Activated B cell treated with CpG ODN at 0.5 μM for 24 hours (primary cell): Measurements from ENCODE around the gene FARS2. TPM values are rescaled to one million over a fixed set of nuclear protein-coding genes. Genes with fewer than 3 reads are reported as not detected.

Source experiments
- ATAC-seq: fragments of 200-7000 bp; cut with Tn5 transposase; one replicate; pipeline ENCODE4 v1.10.0; 2021; ENCODE audit warnings: low read depth, mild to moderate bottlenecking, moderate library complexity
- CTCF ChIA-PET: fragments of 350-600 bp; sonication (Branson Sonifier 250); formaldehyde crosslinking; loops from one replicate; lab custom pipeline; 2021; ENCODE audit warnings: antibody characterized with exemption; lab: Charles Lee
- POLR2A ChIA-PET: fragments of 350-600 bp; sonication (Branson Sonifier 250); formaldehyde crosslinking; loops from one replicate; lab custom pipeline; 2021; ENCODE audit warnings: antibody characterized with exemption; lab: Charles Lee
- DNase-seq: peaks from one replicate; pipeline ENCODE4 v3.0.0; 2022
- H3K27ac Mint-ChIP-seq: one replicate; pipeline ENCODE4 v1.8.0; 2020; ENCODE audit warnings: mixed read lengths
- H3K27me3 Mint-ChIP-seq: one replicate; pipeline ENCODE4 v1.8.0; 2021; ENCODE audit warnings: mixed read lengths
- H3K36me3 Mint-ChIP-seq: one replicate; pipeline ENCODE4 v1.8.0; 2021; ENCODE audit warnings: low read depth, mixed read lengths
- H3K4me1 Mint-ChIP-seq: one replicate; pipeline ENCODE4 v1.8.0; 2021; ENCODE audit warnings: mixed read lengths
- H3K4me3 Mint-ChIP-seq: one replicate; pipeline ENCODE4 v1.8.0; 2020; ENCODE audit warnings: mild to moderate bottlenecking, mixed read lengths
- H3K9me3 Mint-ChIP-seq: one replicate; pipeline ENCODE4 v1.8.0; 2020; ENCODE audit warnings: mixed read lengths
- CTCF ChIP-seq: fragments of 200-600 bp; IDR thresholded peaks from one replicate; pipeline ENCODE4 v1.8.0; 2022; ENCODE audit warnings: antibody characterized with exemption, mild to moderate bottlenecking
- intact Hi-C: fragments of 100-400 bp; cut with micrococcal nuclease; formaldehyde crosslinking; loops from one replicate; pipeline ENCODE4 v1.15.1; 2024
- total RNA-seq: library from RNA; stranded (reverse); gene quantifications from 2 replicates; pipeline ENCODE4 v1.2.3, GENCODE V29; 2022

Gene FARS2
- total RNA-seq, 1 donor from 2014 or later, result 32.7 TPM

GRCh38 chr6:5771759-5772390 lies 510.6 kb downstream of the FARS2 start:
- Mint-ChIP-seq H3K4me3 (no peak overlapping the region), H3K4me1 (peaks cover 4% of the 10 kb centered on the region), H3K36me3 (peaks cover 35% of the 10 kb centered on the region), H3K9me3 (no peaks in the 10 kb centered on the region), H3K27ac (no peak overlapping the region), H3K27me3 (no peaks in the 10 kb centered on the region)
- intact Hi-C loops, result no loop called here
- ChIA-PET POLR2A (no interaction called here), CTCF (no interaction called here)
- TF ChIP-seq CTCF, result no peak
- DNase-seq, result no peak
- no peak for ATAC-seq

DNA sequence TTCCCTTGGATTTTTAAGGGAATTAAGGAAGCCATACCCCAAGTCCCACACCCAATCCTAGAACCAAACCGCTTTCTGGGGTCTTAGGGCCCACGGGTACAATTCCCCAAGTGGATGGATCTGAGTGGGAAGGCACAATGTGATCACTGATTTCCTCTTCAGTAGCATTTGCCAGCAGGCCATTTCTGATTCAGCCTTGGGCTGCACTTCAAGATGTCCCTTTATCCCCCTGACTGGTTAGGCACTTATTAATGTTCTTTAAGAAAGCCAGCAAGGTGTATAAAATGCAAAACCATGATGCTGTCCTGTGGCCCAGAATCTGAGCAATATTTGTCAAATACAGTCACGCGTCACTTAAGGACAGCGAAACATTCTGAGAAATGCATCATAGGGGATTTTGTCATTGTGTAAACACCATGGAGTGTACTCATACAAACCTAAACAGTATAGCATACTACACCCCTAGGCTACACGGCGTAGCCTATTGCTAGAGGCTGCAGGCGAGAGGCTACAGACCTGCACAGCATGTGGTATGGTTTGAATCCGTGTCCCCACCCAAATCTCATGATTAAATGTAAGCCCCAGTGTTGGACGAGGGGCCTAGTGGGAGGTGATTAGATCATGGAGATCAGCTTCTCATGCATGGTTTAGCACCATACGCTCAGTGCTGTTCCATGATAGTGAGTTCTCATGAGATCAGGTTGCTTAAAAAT lies 511.3 kb downstream of the FARS2 start:
- no peak for TF ChIP-seq CTCF
- H3K36me3 Mint-ChIP-seq, result peaks cover 33% of the 10 kb centered on the region
- no peak overlapping the region for H3K27ac Mint-ChIP-seq
- ATAC-seq (no peak), DNase-seq (no peak)
- no peaks in the 10 kb centered on the region for H3K27me3 Mint-ChIP-seq
- H3K4me1 Mint-ChIP-seq, result peaks cover 10% of the 10 kb centered on the region
- CTCF ChIA-PET, result no interaction called here
- H3K4me3 Mint-ChIP-seq, result no peak overlapping the region
- POLR2A ChIA-PET, result no interaction called here
- no peaks in the 10 kb centered on the region for H3K9me3 Mint-ChIP-seq
- intact Hi-C loops, result no loop called here

DNA sequence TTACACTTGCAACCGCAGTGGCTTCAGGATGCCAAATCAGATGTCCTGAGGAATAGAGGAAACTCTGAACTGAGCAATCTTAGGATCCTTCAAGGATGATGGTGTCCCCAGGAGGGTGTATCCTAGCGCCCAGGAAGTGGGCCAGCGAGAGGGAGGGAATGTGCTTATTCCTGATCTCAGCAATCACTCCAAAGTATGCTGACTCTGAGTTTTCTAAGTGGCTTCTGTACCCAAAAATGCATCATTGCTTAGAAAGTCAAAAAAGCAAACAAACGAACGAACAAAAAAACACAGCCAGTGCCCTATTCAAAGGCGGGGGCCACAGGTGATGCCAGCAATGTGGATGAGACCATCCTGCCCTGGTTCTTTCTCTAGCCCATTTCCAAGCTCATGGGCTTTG lies 514.8 kb downstream of the FARS2 start:
- Mint-ChIP-seq H3K9me3 (no peaks in the 10 kb centered on the region), H3K4me3 (no peak overlapping the region), H3K27me3 (no peaks in the 10 kb centered on the region), H3K27ac (no peak overlapping the region), H3K4me1 (peaks cover 18% of the 10 kb centered on the region), H3K36me3 (peaks cover 30% of the 10 kb centered on the region)
- ATAC-seq, result no peak
- no peak for DNase-seq
- no peak for TF ChIP-seq CTCF
- ChIA-PET POLR2A (no interaction called here), CTCF (no interaction called here)
- intact Hi-C loops, result no loop called here

DNA sequence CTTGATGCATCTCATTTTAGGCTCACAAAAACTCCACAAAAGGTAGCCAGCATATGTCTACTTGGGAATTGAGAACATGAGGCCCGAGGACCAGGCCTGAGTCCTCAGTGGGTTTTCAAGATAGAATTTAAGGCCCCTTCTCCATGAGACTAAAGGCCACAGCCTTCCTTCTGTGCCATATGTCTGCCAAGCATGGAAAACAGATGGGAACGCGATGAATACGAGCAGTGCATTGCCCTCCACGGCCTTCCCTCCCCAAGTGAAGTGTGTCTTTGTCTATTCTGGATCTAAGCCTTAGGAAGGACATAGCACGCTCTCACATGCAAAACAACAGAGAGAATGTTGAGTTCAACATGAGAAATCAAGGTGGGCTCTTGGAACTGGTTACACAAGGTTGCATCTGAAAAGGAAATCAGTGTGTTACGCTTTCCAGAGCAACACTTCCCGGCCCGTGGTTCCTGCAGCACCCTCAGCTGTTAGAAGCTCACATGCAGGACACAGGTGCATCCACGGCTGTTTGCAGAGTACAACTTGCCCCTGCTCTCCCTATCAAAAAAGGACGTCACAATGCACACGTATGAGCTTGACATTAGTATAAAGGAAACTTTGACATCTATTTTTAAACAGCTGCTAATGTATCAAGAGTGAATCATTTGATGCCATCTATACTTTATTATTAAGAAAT lies 515.5 kb downstream of the FARS2 start:
- no peak for TF ChIP-seq CTCF
- peaks cover 23% of the 10 kb centered on the region for H3K36me3 Mint-ChIP-seq
- H3K9me3 Mint-ChIP-seq, result no peaks in the 10 kb centered on the region
- peaks cover 18% of the 10 kb centered on the region for H3K4me1 Mint-ChIP-seq
- H3K27me3 Mint-ChIP-seq, result no peaks in the 10 kb centered on the region
- H3K27ac Mint-ChIP-seq, result no peak overlapping the region
- ATAC-seq, result no peak
- DNase-seq, result no peak
- intact Hi-C loops, result no loop called here
- ChIA-PET CTCF (no interaction called here), POLR2A (interaction anchor here (0.6 kb wide), 1 partner anchor 15 kb away, joined by 3 read pairs; no protein-coding TSS in a partner anchor)
- H3K4me3 Mint-ChIP-seq, result no peak overlapping the region

GRCh38 chr6:5778317-5778857 lies 517.1 kb downstream of the FARS2 start:
- Mint-ChIP-seq H3K27ac (no peak overlapping the region), H3K9me3 (no peaks in the 10 kb centered on the region), H3K27me3 (no peaks in the 10 kb centered on the region), H3K4me1 (peaks cover 27% of the 10 kb centered on the region), H3K4me3 (peak overlapping the region; percentile 5), H3K36me3 (peaks cover 12% of the 10 kb centered on the region)
- ATAC-seq, result peak; percentile 65
- POLR2A ChIA-PET, result no interaction called here
- CTCF ChIA-PET, result no interaction called here
- intact Hi-C loops, result no loop called here
- no peak for DNase-seq
- no peak for TF ChIP-seq CTCF
